Mesendoderm (in vitro differentiated cells): ENCODE data around the gene ARMC3.
"Not testable (repeated sequence)": the region's sequence is repeated elsewhere in the genome, so short reads cannot be mapped to it uniquely, and the experiment has no call there.

Experiments
- DNase-seq: peaks from one replicate; pipeline ENCODE4 v3.0.0; 2013
- H2AK5ac ChIP-seq: 2 replicates; pipeline ENCODE4 v1.6.1; 2013; ENCODE audit warnings: low read length, inconsistent platforms
- H2BK120ac ChIP-seq: 2 replicates; pipeline ENCODE4 v1.6.1; 2013; ENCODE audit warnings: low read depth, mild to moderate bottlenecking, low read length, moderate library complexity, mixed read lengths
- H2BK15ac ChIP-seq: replicated peaks from 2 replicates; pipeline ENCODE4 v1.6.1; 2013; ENCODE audit warnings: low read depth, mild to moderate bottlenecking, moderate library complexity
- H2BK5ac ChIP-seq: 2 replicates; pipeline ENCODE4 v1.6.1; 2013; ENCODE audit warnings: low read length, inconsistent platforms
- H3K18ac ChIP-seq: 2 replicates; pipeline ENCODE4 v1.6.1; 2013; ENCODE audit warnings: mild to moderate bottlenecking, low read length, mixed read lengths
- H3K23ac ChIP-seq: one replicate; pipeline ENCODE4 v1.6.1; 2013; ENCODE audit warnings: low read length
- H3K27ac ChIP-seq: 2 replicates; pipeline ENCODE4 v1.5.1; 2013; ENCODE audit warnings: low read depth, mild to moderate bottlenecking, inconsistent platforms, low read length, moderate library complexity
- H3K27me3 ChIP-seq: 2 replicates; pipeline ENCODE4 v1.6.1; 2013; ENCODE audit warnings: low read length, control low read depth, mild to moderate bottlenecking, inconsistent platforms; ENCODE audit not compliant: insufficient read depth, poor library complexity
- H3K36me3 ChIP-seq: 2 replicates; pipeline ENCODE4 v1.6.1; 2013; ENCODE audit warnings: low read length, inconsistent platforms; ENCODE audit not compliant: control insufficient read depth, insufficient read depth
- H3K4ac ChIP-seq: one replicate; pipeline ENCODE4 v1.6.1; 2013; ENCODE audit warnings: low read depth, mild to moderate bottlenecking, low read length, moderate library complexity
- H3K4me1 ChIP-seq: 2 replicates; pipeline ENCODE4 v1.6.1; 2013; ENCODE audit warnings: low read depth, low read length, inconsistent platforms; ENCODE audit not compliant: control insufficient read depth
- H3K4me2 ChIP-seq: 2 replicates; pipeline ENCODE4 v1.6.1; 2013; ENCODE audit warnings: low read length
- H3K4me3 ChIP-seq: 2 replicates; pipeline ENCODE4 v1.5.1; 2013; ENCODE audit warnings: mild to moderate bottlenecking, low read length
- H3K56ac ChIP-seq: one replicate; pipeline ENCODE4 v1.6.1; 2013; ENCODE audit warnings: low read length
- H3K79me1 ChIP-seq: 2 replicates; pipeline ENCODE4 v1.6.1; 2013; ENCODE audit warnings: low read length, inconsistent platforms
- H3K79me2 ChIP-seq: 2 replicates; pipeline ENCODE4 v1.6.1; 2013; ENCODE audit warnings: mild to moderate bottlenecking, low read length; ENCODE audit not compliant: control insufficient read depth, insufficient read depth
- H3K9ac ChIP-seq: 2 replicates; pipeline ENCODE4 v1.6.1; 2013; ENCODE audit warnings: low read length, inconsistent platforms
- H4K5ac ChIP-seq: one replicate; pipeline ENCODE4 v1.6.1; 2013; ENCODE audit warnings: low read length
- H4K8ac ChIP-seq: one replicate; pipeline ENCODE4 v1.6.1; 2013; ENCODE audit warnings: low read depth, mild to moderate bottlenecking, control low read depth, low read length, moderate library complexity
- WGBS: extraction: QIAGEN DNeasy Blood & Tissue Kit; methylation state at CpG from one replicate; pipeline ENCODE4 v1.1.7; 2013; ENCODE audit warnings: low lambda C conversion rate, missing lambda C conversion rate; ENCODE audit not compliant: insufficient coverage; ENCODE audit errors: extremely low coverage; 5-methylcytosine and 5-hydroxymethylcytosine counted together

Gene ARMC3

DNA sequence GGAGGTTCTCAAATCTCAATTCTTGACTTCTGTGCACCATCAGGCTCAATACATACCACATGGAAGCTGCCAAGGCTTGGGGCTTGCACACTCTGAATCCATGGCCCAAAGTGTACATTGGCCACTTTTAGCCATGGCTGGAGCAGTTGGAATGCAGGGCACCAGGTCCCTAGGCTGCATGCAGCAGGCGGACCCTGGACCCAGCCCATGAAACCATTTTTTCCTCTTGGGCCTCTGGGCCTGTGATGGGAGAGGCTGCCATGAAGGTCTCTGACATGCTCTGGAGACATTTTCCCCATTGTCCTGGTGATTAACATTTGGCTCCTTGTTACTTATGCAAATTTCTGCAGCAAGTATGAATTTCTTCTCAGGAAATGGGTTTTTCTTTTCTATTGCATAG is 19.0 kb upstream of the ARMC3 start:
- H3K23ac ChIP-seq: no peak overlapping the region
- H3K4me2 ChIP-seq: no peak overlapping the region
- no peak overlapping the region for H4K5ac ChIP-seq
- H3K27me3 ChIP-seq: no peaks in the 10 kb centered on the region
- no peak overlapping the region for H3K56ac ChIP-seq
- no peak overlapping the region for H3K4me3 ChIP-seq
- no peak overlapping the region for H4K8ac ChIP-seq
- no peak overlapping the region for H3K27ac ChIP-seq
- no peak overlapping the region for H3K18ac ChIP-seq
- H3K4ac ChIP-seq: no peak overlapping the region
- no peak overlapping the region for H2BK120ac ChIP-seq
- H3K9ac ChIP-seq: no peak overlapping the region
- no peak overlapping the region for H2BK5ac ChIP-seq
- H2AK5ac ChIP-seq: no peak overlapping the region
- H3K4me1 ChIP-seq: no peaks in the 10 kb centered on the region
- H3K79me2 ChIP-seq: no peaks in the 10 kb centered on the region
- no peak overlapping the region for H2BK15ac ChIP-seq
- no peaks in the 10 kb centered on the region for H3K36me3 ChIP-seq
- no CpG with 5 or more reads among the region's 1 CpG for WGBS
- no peak for DNase-seq
- H3K79me1 ChIP-seq: no peaks in the 10 kb centered on the region

DNA sequence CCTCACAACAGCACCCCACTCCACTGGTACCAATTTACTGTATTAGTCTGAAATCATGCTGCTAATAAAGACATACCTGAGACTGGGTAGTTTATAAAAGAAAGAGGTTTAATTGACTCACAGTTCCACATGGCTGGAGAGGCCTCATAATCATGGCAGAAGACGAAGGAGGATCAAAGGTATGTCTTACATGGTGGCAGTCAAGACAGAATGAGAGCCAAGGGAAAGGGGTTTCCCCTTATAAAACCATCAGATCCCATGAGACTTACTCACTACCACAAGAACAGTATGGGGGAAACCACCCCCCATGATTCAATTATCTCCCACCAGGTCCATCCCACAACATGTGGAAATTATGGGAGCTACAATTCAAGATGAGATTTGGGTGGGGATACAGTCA is 18.2 kb upstream of the ARMC3 start:
- not testable (repeated sequence) for H3K27me3 ChIP-seq, H3K4me1 ChIP-seq, H3K36me3 ChIP-seq, H3K56ac ChIP-seq, H3K27ac ChIP-seq, H3K79me2 ChIP-seq, H4K8ac ChIP-seq, DNase-seq, H2BK15ac ChIP-seq, H3K79me1 ChIP-seq, H3K23ac ChIP-seq, H3K4ac ChIP-seq, H2AK5ac ChIP-seq, H3K9ac ChIP-seq, H3K18ac ChIP-seq, H2BK120ac ChIP-seq, H2BK5ac ChIP-seq, H3K4me2 ChIP-seq, H4K5ac ChIP-seq, H3K4me3 ChIP-seq
- no CpG with 5 or more reads among the region's 1 CpG for WGBS

- Histone ChIP-seq H4K5ac (no peak overlapping the region), H3K79me1 (no peaks in the 10 kb centered on the region), H3K9ac (no peak overlapping the region), H3K4me2 (no peak overlapping the region), H2BK5ac (no peak overlapping the region), H4K8ac (no peak overlapping the region), H3K79me2 (no peaks in the 10 kb centered on the region), H2BK15ac (no peak overlapping the region), H3K4me1 (no peaks in the 10 kb centered on the region), H3K56ac (no peak overlapping the region), H3K4ac (no peak overlapping the region), H3K18ac (no peak overlapping the region), H3K36me3 (no peaks in the 10 kb centered on the region), H3K23ac (no peak overlapping the region), H3K27me3 (no peaks in the 10 kb centered on the region), H2AK5ac (no peak overlapping the region), H2BK120ac (no peak overlapping the region), H3K27ac (no peak overlapping the region), H3K4me3 (no peak overlapping the region)
- no peak for DNase-seq
- no CpG with 5 or more reads among the region's 1 CpG for WGBS
These were observed 16.8 kb upstream of the ARMC3 start for GRCh38 chr10:22911067-22911466.

DNA sequence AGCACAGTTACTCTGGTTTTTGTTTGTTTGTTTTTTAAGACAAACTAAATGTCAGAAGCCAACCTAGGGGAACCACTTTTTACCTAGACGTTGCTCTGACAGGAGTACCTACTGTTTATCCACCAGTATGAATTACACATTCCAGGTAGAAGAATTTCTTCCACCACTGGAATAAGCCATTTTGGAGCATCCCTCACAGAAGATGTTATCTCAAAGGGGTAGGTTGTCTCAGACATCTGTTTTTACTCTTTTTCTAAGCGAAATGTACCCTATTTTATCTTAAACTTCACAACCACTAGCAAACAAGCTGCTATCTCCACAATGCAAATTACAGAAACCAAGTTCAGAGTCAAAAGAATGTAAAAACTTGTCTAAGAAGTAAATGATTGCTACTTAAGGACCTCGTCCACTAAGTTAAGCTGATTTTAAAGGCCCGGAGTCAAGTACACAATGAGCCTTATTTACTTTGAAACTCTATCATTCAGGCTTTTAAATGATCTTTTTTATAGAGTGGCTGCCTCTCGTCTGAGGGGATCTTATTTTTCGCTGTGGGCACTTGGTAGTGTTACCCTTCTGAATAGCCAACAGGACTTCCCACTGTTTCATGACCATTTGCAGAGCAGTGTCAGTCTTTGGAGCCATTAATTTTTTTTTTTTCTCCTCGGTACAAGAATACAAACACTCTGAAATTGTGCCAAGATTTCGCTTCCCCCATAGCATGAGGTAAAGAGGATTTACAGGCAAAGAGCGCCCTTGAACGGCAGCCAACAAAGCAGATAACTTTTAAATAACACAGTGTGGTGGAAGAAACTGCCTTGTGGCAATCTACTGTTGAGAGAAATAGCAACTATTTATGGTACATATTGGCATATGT is 15.7 kb upstream of the ARMC3 start:
- no peaks in the 10 kb centered on the region for H3K27me3 ChIP-seq
- H3K4me1 ChIP-seq: no peaks in the 10 kb centered on the region
- H3K4me3 ChIP-seq: no peak overlapping the region
- no peak overlapping the region for H3K18ac ChIP-seq
- no peaks in the 10 kb centered on the region for H3K36me3 ChIP-seq
- H3K79me2 ChIP-seq: no peaks in the 10 kb centered on the region
- H3K79me1 ChIP-seq: no peaks in the 10 kb centered on the region
- no peak overlapping the region for H3K27ac ChIP-seq
- H4K5ac ChIP-seq: no peak overlapping the region
- WGBS: no CpG with 5 or more reads among the region's 10 CpGs
- H2BK120ac ChIP-seq: no peak overlapping the region
- H2BK15ac ChIP-seq: no peak overlapping the region
- DNase-seq: no peak
- H3K4me2 ChIP-seq: no peak overlapping the region
- H4K8ac ChIP-seq: no peak overlapping the region
- H2BK5ac ChIP-seq: no peak overlapping the region
- no peak overlapping the region for H2AK5ac ChIP-seq
- H3K56ac ChIP-seq: no peak overlapping the region
- H3K23ac ChIP-seq: no peak overlapping the region
- H3K4ac ChIP-seq: no peak overlapping the region
- no peak overlapping the region for H3K9ac ChIP-seq

GRCh38 chr10:22912763-22913384 is 15.0 kb upstream of the ARMC3 start:
- no peak overlapping the region for H4K5ac ChIP-seq
- no peak overlapping the region for H2BK5ac ChIP-seq
- H3K18ac ChIP-seq: no peak overlapping the region
- H3K4me2 ChIP-seq: no peak overlapping the region
- no peak overlapping the region for H2BK15ac ChIP-seq
- H3K4ac ChIP-seq: no peak overlapping the region
- no peak overlapping the region for H3K9ac ChIP-seq
- no peak overlapping the region for H2AK5ac ChIP-seq
- no peaks in the 10 kb centered on the region for H3K27me3 ChIP-seq
- no peak overlapping the region for H2BK120ac ChIP-seq
- no peaks in the 10 kb centered on the region for H3K4me1 ChIP-seq
- no peak overlapping the region for H3K56ac ChIP-seq
- H3K36me3 ChIP-seq: no peaks in the 10 kb centered on the region
- no peak overlapping the region for H3K4me3 ChIP-seq
- H3K79me1 ChIP-seq: no peaks in the 10 kb centered on the region
- H4K8ac ChIP-seq: no peak overlapping the region
- no peaks in the 10 kb centered on the region for H3K79me2 ChIP-seq
- no CpG with 5 or more reads among the region's 5 CpGs for WGBS
- H3K27ac ChIP-seq: no peak overlapping the region
- no peak for DNase-seq
- no peak overlapping the region for H3K23ac ChIP-seq
